A673 (cell line): ENCODE results near the gene ATG13. TPM values are rescaled to one million over a fixed set of nuclear protein-coding genes. Genes with fewer than 3 reads are reported as not detected.

Experiments
- BruUV-seq: library from RNA; stranded (reverse); fragments of 400-500 nt; replicated peaks from 2 replicates; lab custom pipeline; 2021; lab: Mats Ljungman, UMichigan
- CTCF ChIA-PET: fragments of 300-600 bp; sonication (Branson Sonifier 250); formaldehyde crosslinking; loops from one replicate; lab custom pipeline; 2022; ENCODE audit warnings: antibody characterized with exemption; lab: Charles Lee
- POLR2A ChIA-PET: fragments of 300-600 bp; sonication (Branson Sonifier 250); formaldehyde crosslinking; loops from one replicate; lab custom pipeline; 2022; ENCODE audit warnings: antibody characterized with exemption; ENCODE audit not compliant: low non-redundant PET; lab: Charles Lee
- DNase-seq: peaks from one replicate; pipeline ENCODE4 v3.0.0-alpha.2; 2015; ENCODE audit warnings: low spot score
- H3K27ac ChIP-seq: fragments of 200-600 bp; sonication (generic); 2 replicates; pipeline ENCODE4 v1.5.1; 2016; ENCODE audit warnings: mixed run types, low read depth, mild to moderate bottlenecking, mixed read lengths, antibody characterized with exemption, low read length; ENCODE audit not compliant: poor library complexity, severe bottlenecking
- H3K27me3 ChIP-seq: fragments of 200-600 bp; sonication (generic); replicated peaks from 2 replicates; pipeline ENCODE4 v1.6.1; 2017; ENCODE audit warnings: mixed run types, low read depth, mild to moderate bottlenecking, mixed read lengths, antibody characterized with exemption, low read length; ENCODE audit not compliant: insufficient read depth, poor library complexity
- H3K36me3 ChIP-seq: fragments of 200-600 bp; sonication (generic); 2 replicates; pipeline ENCODE4 v1.6.1; 2016; ENCODE audit warnings: mixed run types, mild to moderate bottlenecking, mixed read lengths, antibody characterized with exemption, low read length; ENCODE audit not compliant: insufficient read depth, poor library complexity, severe bottlenecking
- H3K4me1 ChIP-seq: fragments of 200-600 bp; sonication (generic); 2 replicates; pipeline ENCODE4 v1.6.1; 2017; ENCODE audit warnings: mixed run types, mild to moderate bottlenecking, mixed read lengths, antibody characterized with exemption, low read length; ENCODE audit not compliant: insufficient read depth, poor library complexity, severe bottlenecking
- H3K4me3 ChIP-seq: fragments of 200-600 bp; sonication (generic); 2 replicates; pipeline ENCODE4 v1.5.1; 2016; ENCODE audit warnings: low read depth, mixed run types, mild to moderate bottlenecking, mixed read lengths, low read length; ENCODE audit not compliant: poor library complexity, severe bottlenecking
- H3K9me3 ChIP-seq: fragments of 200-600 bp; sonication (generic); 2 replicates; pipeline ENCODE4 v1.6.1; 2016; ENCODE audit warnings: mixed run types, low read depth, mild to moderate bottlenecking, mixed read lengths, antibody characterized with exemption, low read length; ENCODE audit not compliant: poor library complexity, severe bottlenecking
- EZH2 ChIP-seq: fragments of 200-600 bp; sonication (generic); IDR thresholded peaks from 2 replicates; pipeline ENCODE4 v1.6.1; 2017; ENCODE audit warnings: borderline replicate concordance, low read depth, mild to moderate bottlenecking, mixed read lengths, antibody characterized with exemption, low read length; ENCODE audit not compliant: poor library complexity, severe bottlenecking
- intact Hi-C: fragments of 100-400 bp; cut with micrococcal nuclease; formaldehyde crosslinking; loops from one replicate; pipeline ENCODE4 v1.10.0; 2022; ENCODE audit not compliant: unreplicated experiment
- total RNA-seq: library from RNA; stranded (reverse); gene quantifications from 2 replicates; pipeline ENCODE4 v1.2.3, GENCODE V29; 2021
- TF ChIP-seq, protein P1 (sequence below): fragments of 300-800, 200-600 bp; sonication (generic); conservative IDR thresholded peaks from 2 replicates; pipeline ENCODE4 v1.5.1; 2017; ENCODE audit warnings: low read depth, mild to moderate bottlenecking, antibody characterized with exemption, low read length, moderate library complexity, mixed read lengths

Gene ATG13
- total RNA-seq, 1 experiment from 2014 or later, result 155 TPM

DNA sequence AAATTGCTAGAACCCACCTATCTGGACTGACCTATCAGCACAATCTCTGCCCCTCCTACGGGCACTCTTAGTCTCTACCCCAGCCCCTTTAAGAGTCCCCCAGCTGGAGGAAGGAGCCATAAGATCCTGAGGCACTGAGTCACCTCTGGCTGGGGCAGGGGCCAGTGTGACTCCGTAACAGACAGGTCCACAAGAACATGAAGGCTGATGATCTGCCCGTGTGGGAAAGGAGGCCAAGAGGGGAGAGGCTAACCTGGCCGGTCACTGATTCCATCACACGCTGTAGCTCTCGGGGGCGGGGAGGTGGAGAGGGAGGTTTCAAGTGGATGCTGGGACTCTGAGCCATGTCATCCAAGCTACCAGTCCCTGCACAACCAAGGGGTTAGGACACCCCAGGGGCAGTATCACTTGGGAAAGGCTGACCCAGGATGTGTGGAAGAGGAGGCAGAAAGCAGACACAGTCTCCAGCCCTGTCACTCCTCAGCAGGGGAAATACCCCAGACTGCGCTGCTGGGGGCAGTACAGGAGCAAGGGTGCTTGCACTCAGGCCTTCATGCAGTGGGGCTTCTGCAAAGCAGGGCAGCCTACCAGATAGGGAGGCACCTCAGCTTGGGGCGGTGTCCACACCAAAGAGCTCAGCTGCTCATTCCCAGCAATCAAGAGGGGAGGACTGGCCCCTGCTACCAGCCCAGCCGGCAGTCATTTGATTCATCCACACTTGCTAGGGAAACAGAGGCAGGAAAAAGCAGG is 60.8 kb downstream of the ATG13 start:
- H3K27ac ChIP-seq, result no peak overlapping the region
- BruUV-seq, result no TSS peak
- ChIA-PET CTCF (no interaction called here), POLR2A (no interaction called here)
- no peaks in the 10 kb centered on the region for H3K27me3 ChIP-seq
- DNase-seq, result no peak
- H3K9me3 ChIP-seq, result no peaks in the 10 kb centered on the region
- no peak overlapping the region for H3K4me3 ChIP-seq
- intact Hi-C loops, result no loop called here
- H3K4me1 ChIP-seq, result no peaks in the 10 kb centered on the region
- peaks cover 36% of the 10 kb centered on the region for H3K36me3 ChIP-seq
- TF ChIP-seq, protein P1, sequence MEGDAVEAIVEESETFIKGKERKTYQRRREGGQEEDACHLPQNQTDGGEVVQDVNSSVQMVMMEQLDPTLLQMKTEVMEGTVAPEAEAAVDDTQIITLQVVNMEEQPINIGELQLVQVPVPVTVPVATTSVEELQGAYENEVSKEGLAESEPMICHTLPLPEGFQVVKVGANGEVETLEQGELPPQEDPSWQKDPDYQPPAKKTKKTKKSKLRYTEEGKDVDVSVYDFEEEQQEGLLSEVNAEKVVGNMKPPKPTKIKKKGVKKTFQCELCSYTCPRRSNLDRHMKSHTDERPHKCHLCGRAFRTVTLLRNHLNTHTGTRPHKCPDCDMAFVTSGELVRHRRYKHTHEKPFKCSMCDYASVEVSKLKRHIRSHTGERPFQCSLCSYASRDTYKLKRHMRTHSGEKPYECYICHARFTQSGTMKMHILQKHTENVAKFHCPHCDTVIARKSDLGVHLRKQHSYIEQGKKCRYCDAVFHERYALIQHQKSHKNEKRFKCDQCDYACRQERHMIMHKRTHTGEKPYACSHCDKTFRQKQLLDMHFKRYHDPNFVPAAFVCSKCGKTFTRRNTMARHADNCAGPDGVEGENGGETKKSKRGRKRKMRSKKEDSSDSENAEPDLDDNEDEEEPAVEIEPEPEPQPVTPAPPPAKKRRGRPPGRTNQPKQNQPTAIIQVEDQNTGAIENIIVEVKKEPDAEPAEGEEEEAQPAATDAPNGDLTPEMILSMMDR, result peak; percentile 21; the same call in 1 of the 2 replicates
- TF ChIP-seq EZH2, result no peak

DNA sequence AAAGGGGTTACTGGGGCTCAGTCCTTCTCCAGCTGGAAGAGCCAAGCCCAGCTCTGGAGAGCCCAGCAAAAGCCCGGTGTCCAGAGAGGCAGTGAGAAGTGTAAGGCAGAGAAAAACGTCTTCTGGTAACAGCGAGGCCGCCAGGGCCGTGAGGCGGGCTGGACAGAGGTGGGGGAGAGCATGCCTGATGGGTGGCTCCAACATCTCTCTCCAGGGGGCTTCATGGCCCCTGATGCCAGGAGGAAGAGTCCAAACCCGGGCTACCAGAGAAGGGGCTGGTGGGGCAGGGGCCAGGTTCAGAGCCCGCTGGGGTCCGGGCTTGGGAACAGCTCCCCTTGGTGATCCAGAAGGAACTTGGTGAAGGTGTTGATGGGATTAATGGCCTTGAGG is 61.4 kb downstream of the ATG13 start:
- Histone ChIP-seq H3K36me3 (peaks cover 34% of the 10 kb centered on the region), H3K27me3 (no peaks in the 10 kb centered on the region), H3K4me3 (no peak overlapping the region), H3K27ac (no peak overlapping the region), H3K9me3 (no peaks in the 10 kb centered on the region), H3K4me1 (no peaks in the 10 kb centered on the region)
- intact Hi-C loops, result no loop called here
- ChIA-PET POLR2A (no interaction called here), CTCF (no interaction called here)
- DNase-seq, result no peak
- no peak for TF ChIP-seq EZH2
- TF ChIP-seq, protein P1, result no peak
- BruUV-seq, result no TSS peak

DNA sequence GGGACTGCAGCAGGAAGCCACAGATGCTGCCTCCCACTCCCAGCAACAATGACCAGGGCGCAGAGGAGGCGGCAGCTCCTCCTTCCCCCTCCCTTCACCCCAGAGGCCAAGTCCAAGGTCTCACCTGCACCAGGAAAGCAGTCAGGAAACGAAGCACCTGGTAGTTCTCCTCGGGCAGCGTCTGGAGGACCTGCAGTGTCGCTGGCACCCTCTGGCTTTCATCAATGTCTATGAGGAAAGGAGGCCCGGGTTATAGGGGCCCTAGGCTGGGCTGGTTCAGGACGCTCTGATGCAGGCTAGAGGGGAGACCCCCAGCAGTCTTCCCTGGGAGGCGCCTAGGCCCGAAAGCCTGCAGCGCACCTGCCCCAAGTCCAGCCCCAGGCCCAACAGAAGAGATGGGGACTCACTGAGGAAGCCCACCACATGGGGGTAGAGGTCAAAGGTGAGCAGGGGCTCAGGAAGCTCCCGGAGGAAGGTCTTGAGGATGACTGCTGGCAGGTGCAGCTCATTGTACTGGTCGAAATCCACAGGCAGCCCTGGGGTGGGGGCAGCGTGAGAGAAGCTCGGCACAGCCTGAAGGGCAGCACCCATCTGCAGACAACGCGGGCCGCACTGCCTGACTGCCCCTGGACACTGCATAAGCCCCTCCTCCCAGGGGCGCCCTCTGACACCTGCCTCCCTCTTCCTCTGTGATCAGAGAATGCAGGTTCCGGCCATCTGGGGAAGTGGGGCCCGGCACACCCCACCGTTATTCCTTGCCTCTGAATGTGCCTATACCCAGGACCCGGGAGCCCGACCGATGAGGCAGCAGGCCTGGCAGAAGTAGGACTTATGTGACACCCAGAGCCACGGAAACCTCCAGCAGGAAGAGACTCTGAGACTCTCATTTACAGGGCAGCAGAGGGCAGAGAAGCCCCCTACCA is 62.1 kb downstream of the ATG13 start:
- DNase-seq, result no peak
- Histone ChIP-seq H3K9me3 (no peaks in the 10 kb centered on the region), H3K27ac (no peak overlapping the region), H3K27me3 (no peaks in the 10 kb centered on the region), H3K4me1 (no peaks in the 10 kb centered on the region), H3K4me3 (no peak overlapping the region), H3K36me3 (peaks cover 34% of the 10 kb centered on the region)
- no TSS peak for BruUV-seq
- TF ChIP-seq, protein P1, result no peak
- no peak for TF ChIP-seq EZH2
- ChIA-PET POLR2A (no interaction called here), CTCF (no interaction called here)
- intact Hi-C loops, result no loop called here
